Esophagus (tissue), 2 donors: ENCODE data around the gene SLMAP. TPM values are rescaled to one million over a fixed set of nuclear protein-coding genes. Genes with fewer than 3 reads are reported as not detected.

Experiments
- H3K27ac ChIP-seq, 2 donors: one replicate each; pipeline ENCODE4 v1.5.1; 2013; ENCODE audit warnings: low read depth in 2 of 2, mild to moderate bottlenecking in 2 of 2, inconsistent platforms in 1 of 2, low read length in 1 of 2, moderate library complexity in 1 of 2
- H3K27me3 ChIP-seq, 2 donors: one replicate each; pipeline ENCODE4 v1.6.1; 2013; ENCODE audit warnings: low read length in 2 of 2, control low read depth in 1 of 2, mild to moderate bottlenecking in 1 of 2; ENCODE audit not compliant: insufficient read depth in 2 of 2, control insufficient read depth in 1 of 2
- H3K36me3 ChIP-seq, 2 donors: one replicate each; pipeline ENCODE4 v1.6.1; 2013; ENCODE audit warnings: low read length in 1 of 2; ENCODE audit not compliant: control insufficient read depth in 2 of 2, insufficient read depth in 2 of 2
- H3K4me1 ChIP-seq, 2 donors: one replicate each; pipeline ENCODE4 v1.6.1; 2013; ENCODE audit warnings: low read length in 1 of 2; ENCODE audit not compliant: control insufficient read depth in 2 of 2, insufficient read depth in 2 of 2
- H3K4me3 ChIP-seq, 2 donors: one replicate each; pipeline ENCODE4 v1.5.1; 2013; ENCODE audit warnings: low read length in 2 of 2, mild to moderate bottlenecking in 2 of 2, low read depth in 1 of 2, moderate library complexity in 1 of 2
- H3K9me3 ChIP-seq, 2 donors: one replicate each; pipeline ENCODE4 v1.6.1; 2013; ENCODE audit warnings: mild to moderate bottlenecking in 2 of 2, low read depth in 1 of 2, low read length in 1 of 2, moderate library complexity in 1 of 2; ENCODE audit not compliant: control insufficient read depth in 2 of 2, insufficient read depth in 1 of 2
- WGBS, 2 donors: extraction: QIAGEN DNeasy Blood & Tissue Kit; methylation state at CpG; one replicate each; pipeline ENCODE4 v1.1.7; 2013; 5-methylcytosine and 5-hydroxymethylcytosine counted together
- polyA plus RNA-seq, 2 donors: library from polyadenylated mRNA; stranded (reverse); fragments of 200-250 nt; gene quantifications; one replicate each; pipeline ENCODE4 v1.2.3, GENCODE V29; 2013
- donor health status: healthy with polysubstance abuse.
- donor health status: Bipolar disorder and iron deficiency.

SLMAP gene
- polyA plus RNA-seq, 2 donors: 22.0 to 31.5 TPM

DNA sequence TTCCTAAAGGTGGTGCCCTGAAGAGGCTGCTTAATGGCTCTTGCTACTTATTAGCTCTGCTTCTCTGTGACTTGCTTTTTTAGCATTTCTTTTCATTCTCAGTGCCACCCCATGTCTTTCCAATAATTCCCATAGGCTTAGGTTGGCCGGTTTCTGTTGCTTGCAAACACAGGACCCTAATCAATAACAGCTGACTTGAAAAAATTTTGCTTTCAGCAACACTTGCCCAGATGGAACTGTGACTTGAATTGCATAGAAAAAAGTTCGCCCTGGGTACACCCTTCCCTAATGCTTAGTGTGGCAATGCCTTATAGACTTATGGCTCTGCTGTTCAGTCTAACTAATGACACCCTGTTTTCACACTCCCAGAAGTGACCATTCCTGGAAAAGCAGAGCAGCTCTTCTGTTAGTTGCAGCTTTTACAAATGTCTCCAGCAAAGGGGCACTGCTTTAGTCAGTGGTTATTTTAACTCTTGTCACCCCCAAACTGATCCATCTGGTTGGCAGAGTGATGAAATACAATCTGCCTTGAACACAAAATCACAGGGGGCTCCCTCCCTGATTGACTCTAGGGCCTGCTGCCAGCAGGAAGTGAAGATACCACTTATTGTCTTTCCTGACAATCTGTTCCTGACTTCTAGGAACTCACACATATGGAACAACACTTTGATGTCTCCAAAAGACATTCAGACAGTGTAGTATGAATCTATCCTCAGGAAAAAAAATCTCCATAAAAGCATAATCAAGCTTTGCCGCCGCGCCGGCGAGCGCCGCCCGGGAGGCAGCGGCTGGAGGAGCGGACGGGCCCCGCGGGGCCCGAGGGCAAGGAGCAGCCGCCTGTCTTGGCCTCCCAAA, 9.7 kb upstream of the SLMAP start:
- no peaks in the 10 kb centered on the region for H3K36me3 ChIP-seq
- H3K27me3 ChIP-seq: no peaks in the 10 kb centered on the region
- no peak overlapping the region for H3K4me3 ChIP-seq
- no peak overlapping the region for H3K27ac ChIP-seq
- no peaks in the 10 kb centered on the region for H3K4me1 ChIP-seq
- no peaks in the 10 kb centered on the region for H3K9me3 ChIP-seq
- WGBS, 2 donors: 95 to 97% methylated on average over 16 to 17 of the region's 17 CpGs

GRCh38 chr3:57749542-57749941, 6.6 kb upstream of the SLMAP start:
- WGBS, 2 donors: 87 to 91% methylated on average over 9 of the region's 9 CpGs
- Histone ChIP-seq H3K27me3 (no peaks in the 10 kb centered on the region), H3K27ac (no peak overlapping the region), H3K9me3 (no peaks in the 10 kb centered on the region), H3K4me3 (no peak overlapping the region), H3K36me3 (no peaks in the 10 kb centered on the region), H3K4me1 (no peaks in the 10 kb centered on the region)

DNA sequence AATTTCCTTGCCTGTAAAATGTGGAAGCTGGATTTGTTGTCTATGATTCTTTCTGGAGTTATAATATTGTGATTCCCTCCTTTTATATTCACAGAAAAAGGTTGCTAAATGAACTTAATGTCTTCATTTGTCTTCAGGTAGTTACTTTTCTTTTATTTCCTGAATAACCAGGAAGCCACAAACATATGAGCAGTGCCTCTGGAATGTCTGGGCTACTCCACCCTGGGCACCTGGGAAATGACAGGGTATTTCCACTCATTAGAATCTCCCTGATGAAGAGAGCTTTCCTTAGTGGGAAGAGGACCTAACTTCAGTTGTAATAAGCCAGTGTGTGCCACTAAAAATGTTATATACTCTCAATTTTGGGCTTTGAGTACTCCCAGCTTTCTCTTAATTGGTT, 3.8 kb upstream of the SLMAP start:
- H3K36me3 ChIP-seq: no peaks in the 10 kb centered on the region
- H3K4me1 ChIP-seq: peaks cover 0 to under 1% of the 10 kb centered on the region in 2 donors
- H3K27me3 ChIP-seq: no peaks in the 10 kb centered on the region
- H3K27ac ChIP-seq: no peak overlapping the region
- no peak overlapping the region for H3K4me3 ChIP-seq
- H3K9me3 ChIP-seq: no peaks in the 10 kb centered on the region

DNA sequence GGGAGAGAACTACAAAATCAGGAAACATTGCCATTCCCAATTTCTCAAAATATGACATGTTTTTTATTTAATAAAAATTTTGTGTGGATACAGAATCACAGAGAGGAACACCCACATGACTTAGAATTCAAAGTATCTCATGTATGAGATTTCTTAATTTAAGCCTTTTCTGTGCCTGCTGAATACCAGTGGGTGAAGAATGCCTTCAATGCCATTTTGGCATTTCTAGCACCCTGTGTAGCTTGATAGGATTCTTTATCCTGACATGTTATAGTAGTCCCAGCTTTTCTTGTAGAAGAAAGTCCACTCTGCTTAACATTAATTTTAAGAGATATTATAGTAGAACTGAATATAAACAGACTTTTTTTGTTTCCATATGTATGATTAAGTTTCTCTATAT, 3.1 kb upstream of the SLMAP start:
- Histone ChIP-seq H3K4me1 (peaks cover 0 to 5% of the 10 kb centered on the region in 2 donors), H3K9me3 (no peaks in the 10 kb centered on the region), H3K27ac (no peak overlapping the region)

GRCh38 chr3:57755368-57755675, 787 bp upstream of the SLMAP start:
- Histone ChIP-seq H3K9me3 (no peaks in the 10 kb centered on the region), H3K27me3 (no peaks in the 10 kb centered on the region), H3K4me3 (peak overlapping the region; percentile 92 to 94), H3K27ac (peak overlapping the region; percentile 83 to 95), H3K36me3 (peaks cover 0 to 5% of the 10 kb centered on the region in 2 donors), H3K4me1 (peaks cover 0 to 5% of the 10 kb centered on the region in 2 donors)
- 0 to 1% methylated on average over 1 of the region's 1 CpG for WGBS, 2 donors

More for the DNA sequence above, 3.1 kb upstream of the SLMAP start:
- Histone ChIP-seq H3K27me3 (no peaks in the 10 kb centered on the region), H3K36me3 (peaks cover 0 to 5% of the 10 kb centered on the region in 2 donors), H3K4me3 (no peak overlapping the region)

GRCh38 chr3:57756528-57757401, 656 bp downstream of the SLMAP start:
- no peaks in the 10 kb centered on the region for H3K9me3 ChIP-seq
- 0% methylated on average over 76 to 84 of the region's 84 CpGs for WGBS, 2 donors
- H3K4me1 ChIP-seq: peaks cover 0 to 5% of the 10 kb centered on the region in 2 donors
- H3K27me3 ChIP-seq: no peaks in the 10 kb centered on the region
- peak overlapping the region; percentile 83 to 95 for H3K27ac ChIP-seq
- H3K4me3 ChIP-seq: peak overlapping the region; percentile 92 to 94
- peaks cover 0 to 7% of the 10 kb centered on the region in 2 donors for H3K36me3 ChIP-seq

DNA sequence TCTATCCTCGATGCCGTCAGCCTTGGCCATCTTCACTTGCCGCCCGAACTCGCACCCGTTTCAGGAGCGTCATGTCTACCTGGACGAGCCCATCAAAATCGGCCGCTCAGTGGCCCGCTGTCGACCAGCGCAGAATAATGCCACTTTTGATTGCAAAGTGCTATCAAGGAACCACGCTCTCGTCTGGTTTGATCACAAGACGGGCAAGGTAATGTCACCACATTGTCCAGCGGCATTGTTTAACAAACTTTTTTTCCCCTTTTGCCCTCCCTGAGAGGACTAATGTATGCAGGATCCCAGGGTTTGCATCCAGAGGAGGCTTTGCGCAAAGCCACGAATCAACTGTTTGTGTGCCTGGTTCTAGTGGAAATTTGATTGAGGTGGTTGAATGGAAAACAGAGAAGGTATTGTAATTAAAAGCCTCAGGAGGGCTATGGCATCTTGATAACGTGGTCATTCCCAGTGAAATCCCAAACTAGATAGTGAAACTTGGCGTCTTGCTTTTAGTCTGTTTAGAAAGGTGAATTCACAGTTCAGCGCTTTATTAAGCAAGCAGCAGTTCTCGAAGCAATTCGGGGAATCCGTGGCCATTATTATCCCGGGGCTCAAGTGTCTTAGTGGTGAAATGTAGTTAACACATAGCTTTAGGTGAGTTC, 1.7 kb downstream of the SLMAP start:
- peaks cover 0 to 7% of the 10 kb centered on the region in 2 donors for H3K36me3 ChIP-seq
- no peaks in the 10 kb centered on the region for H3K27me3 ChIP-seq
- H3K27ac ChIP-seq: peak overlapping the region; percentile 83 to 95
- no peaks in the 10 kb centered on the region for H3K9me3 ChIP-seq
- WGBS, 2 donors: 24 to 29% methylated on average over 26 of the region's 26 CpGs
- peak overlapping the region; percentile 92 to 94 for H3K4me3 ChIP-seq
- peaks cover 0 to 5% of the 10 kb centered on the region in 2 donors for H3K4me1 ChIP-seq

- H3K9me3 ChIP-seq: no peaks in the 10 kb centered on the region
- peaks cover 0 to 7% of the 10 kb centered on the region in 2 donors for H3K36me3 ChIP-seq
- no peak overlapping the region for H3K27ac ChIP-seq
- peak overlapping the region in 1 of 2 donors; percentile 92 for H3K4me3 ChIP-seq
- H3K27me3 ChIP-seq: no peaks in the 10 kb centered on the region
- peaks cover 0 to 7% of the 10 kb centered on the region in 2 donors for H3K4me1 ChIP-seq
- 37 to 62% methylated on average over 2 of the region's 2 CpGs for whole genome bisulfite sequencing, 2 donors
These were observed 2.6 kb downstream of the SLMAP start for GRCh38 chr3:57758686-57759085.

DNA sequence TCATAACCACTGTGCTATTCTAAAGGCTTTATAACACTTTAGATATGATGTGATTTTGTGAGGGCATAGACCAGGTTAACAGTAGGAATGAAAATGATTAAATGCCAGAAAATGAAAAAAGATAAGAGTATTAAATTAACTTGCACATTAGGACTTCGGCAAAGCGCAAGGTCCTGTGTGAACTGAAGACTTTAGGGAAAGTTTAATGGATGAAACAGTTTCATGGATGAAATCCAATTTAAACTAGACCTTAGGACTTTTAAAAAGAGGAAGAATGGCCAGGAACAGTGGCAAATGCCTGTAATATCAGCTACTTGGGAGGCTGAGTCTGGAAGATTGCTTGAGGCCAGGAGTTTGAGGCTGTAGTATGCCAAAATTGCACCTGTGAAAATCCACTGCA, 8.7 kb downstream of the SLMAP start:
- 87 to 97% methylated on average over 2 of the region's 2 CpGs for WGBS, 2 donors
- Histone ChIP-seq H3K4me3 (no peak overlapping the region), H3K36me3 (peaks cover 0 to 2% of the 10 kb centered on the region in 2 donors), H3K9me3 (no peaks in the 10 kb centered on the region), H3K27ac (no peak overlapping the region), H3K4me1 (peaks cover 0 to 6% of the 10 kb centered on the region in 2 donors), H3K27me3 (no peaks in the 10 kb centered on the region)
